OCI-LY3 (cell line): ENCODE measurements around the gene ERAL1.

Source experiments
- H2AFZ ChIP-seq: fragments of 200-600, 300-600 bp; shearing (Covaris generic); 2 replicates; pipeline ENCODE4 v1.6.0; 2014; ENCODE audit warnings: antibody characterized with exemption, low read depth, low read length
- H3K27ac ChIP-seq: fragments of 200-600, 300-600 bp; sonication (generic); 2 replicates; pipeline ENCODE4 v1.5.1; 2014; ENCODE audit warnings: mild to moderate bottlenecking, low read length, moderate library complexity, mixed read lengths
- H3K27me3 ChIP-seq: fragments of 200-600, 300-600 bp; sonication (generic); 2 replicates; pipeline ENCODE4 v1.6.1; 2014; ENCODE audit warnings: low read depth, low read length, mixed read lengths
- H3K36me3 ChIP-seq: fragments of 200-600, 300-600 bp; sonication (generic); replicated peaks from 2 replicates; pipeline ENCODE3; 2014; ENCODE audit warnings: low read depth, low read length, mixed read lengths
- H3K4me1 ChIP-seq: fragments of 300-600, 200-600 bp; sonication (generic); 2 replicates; pipeline ENCODE4 v1.6.1; 2014; ENCODE audit warnings: low read length, mixed read lengths
- H3K4me2 ChIP-seq: fragments of 200-600, 300-600 bp; sonication (generic); 2 replicates; pipeline ENCODE4 v1.6.1; 2014; ENCODE audit warnings: low read length, mixed read lengths
- H3K4me3 ChIP-seq: fragments of 300-600, 200-600 bp; sonication (generic); 2 replicates; pipeline ENCODE4 v1.5.1; 2014; ENCODE audit warnings: antibody characterized with exemption, mild to moderate bottlenecking, low read length, moderate library complexity
- H3K79me2 ChIP-seq: fragments of 300-600, 200-600 bp; shearing (Covaris generic); 2 replicates; pipeline ENCODE4 v1.6.1; 2014; ENCODE audit warnings: mild to moderate bottlenecking, low read length, mixed read lengths
- H3K9ac ChIP-seq: fragments of 300-600, 200-600 bp; shearing (Covaris generic); 2 replicates; pipeline ENCODE4 v1.6.0; 2014; ENCODE audit warnings: mild to moderate bottlenecking, low read length, moderate library complexity
- H3K9me3 ChIP-seq: fragments of 200-600, 300-600 bp; shearing (Covaris generic); 2 replicates; pipeline ENCODE4 v1.6.1; 2014; ENCODE audit warnings: low read length, mixed read lengths; ENCODE audit not compliant: insufficient read depth
- H4K20me1 ChIP-seq: fragments of 200-600, 300-600 bp; sonication (generic); 2 replicates; pipeline ENCODE4 v1.6.1; 2016; ENCODE audit warnings: low read length, mixed read lengths; ENCODE audit not compliant: insufficient read depth
- CTCF ChIP-seq: fragments of 200-600, 300-600 bp; sonication (generic); IDR thresholded peaks from 2 replicates; pipeline ENCODE4 v1.5.1; 2014; ENCODE audit warnings: antibody characterized with exemption, low read length, low read depth
- EZH2phosphoT487 ChIP-seq: fragments of 200-600 bp; shearing (Covaris generic); IDR thresholded peaks from 2 replicates; pipeline ENCODE4 v1.6.1; 2018; ENCODE audit warnings: antibody characterized with exemption, mixed run types, low read depth

ERAL1 gene

GRCh38 chr17:28906706-28907438 lies 52.1 kb downstream of the ERAL1 start:
- H2AFZ ChIP-seq, result no peak overlapping the region
- H3K27ac ChIP-seq, result no peak overlapping the region
- peaks cover 9% of the 10 kb centered on the region for H3K4me1 ChIP-seq
- H3K36me3 ChIP-seq, result peaks cover 60% of the 10 kb centered on the region
- H3K9ac ChIP-seq, result no peak overlapping the region
- H3K79me2 ChIP-seq, result peaks cover 8% of the 10 kb centered on the region
- no peaks in the 10 kb centered on the region for H3K27me3 ChIP-seq
- TF ChIP-seq EZH2phosphoT487, result no peak
- H3K4me2 ChIP-seq, result no peak overlapping the region
- no peak overlapping the region for H3K4me3 ChIP-seq
- no peaks in the 10 kb centered on the region for H3K9me3 ChIP-seq
- no peaks in the 10 kb centered on the region for H4K20me1 ChIP-seq

- no peak for TF ChIP-seq CTCF
- TF ChIP-seq EZH2phosphoT487, result no peak
- Histone ChIP-seq H4K20me1 (no peaks in the 10 kb centered on the region; the same call in 1 of the 2 replicates), H2AFZ (no peak overlapping the region), H3K9ac (no peak overlapping the region), H3K27ac (no peak overlapping the region), H3K4me1 (peaks cover 9% of the 10 kb centered on the region), H3K4me3 (no peak overlapping the region), H3K27me3 (no peaks in the 10 kb centered on the region), H3K79me2 (0 out of 2 replicates have a peak, but pooled peaks cover 2% of the 10 kb centered on the region), H3K4me2 (no peak overlapping the region), H3K36me3 (peaks cover 70% of the 10 kb centered on the region), H3K9me3 (no peaks in the 10 kb centered on the region)
These were observed 53.1 kb downstream of the ERAL1 start for GRCh38 chr17:28907709-28908475.

GRCh38 chr17:28908640-28909167 lies 53.9 kb downstream of the ERAL1 start:
- Histone ChIP-seq H3K4me2 (no peak overlapping the region), H3K9me3 (no peaks in the 10 kb centered on the region), H3K79me2 (0 out of 2 replicates have a peak, but pooled peaks cover 5% of the 10 kb centered on the region), H3K9ac (no peak overlapping the region), H3K36me3 (peaks cover 79% of the 10 kb centered on the region), H2AFZ (no peak overlapping the region), H3K27me3 (no peaks in the 10 kb centered on the region), H3K27ac (no peak overlapping the region), H4K20me1 (no peaks in the 10 kb centered on the region; the same call in 1 of the 2 replicates), H3K4me1 (peaks cover 5% of the 10 kb centered on the region; the same call in 1 of the 2 replicates), H3K4me3 (no peak overlapping the region)
- TF ChIP-seq CTCF (no peak), EZH2phosphoT487 (no peak)

DNA sequence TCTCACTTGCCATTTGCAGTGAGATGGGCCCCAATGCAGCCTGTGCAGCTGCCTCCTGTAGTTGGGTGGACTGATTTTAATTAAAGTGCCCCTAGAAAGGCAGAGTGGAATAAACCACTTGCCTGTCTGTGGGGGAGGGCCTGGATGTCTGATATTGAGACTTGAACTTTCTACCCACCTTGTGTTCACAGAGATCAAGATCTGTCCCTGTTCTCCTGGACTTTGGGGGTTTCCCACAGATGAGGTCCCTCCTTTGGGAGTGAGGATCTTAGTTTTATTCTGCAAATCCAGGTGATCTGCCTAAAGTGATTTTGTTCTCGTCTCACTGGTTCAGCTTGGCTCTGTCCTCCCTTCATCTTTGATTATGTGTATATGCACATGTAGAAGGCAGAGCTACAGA lies 55.7 kb downstream of the ERAL1 start:
- no peak for TF ChIP-seq CTCF
- no peak for TF ChIP-seq EZH2phosphoT487
- Histone ChIP-seq H3K4me2 (no peak overlapping the region), H3K9ac (no peak overlapping the region), H3K27me3 (no peaks in the 10 kb centered on the region), H3K4me3 (no peak overlapping the region), H3K27ac (no peak overlapping the region), H3K9me3 (no peaks in the 10 kb centered on the region), H3K79me2 (0 out of 2 replicates have a peak, but pooled peaks cover 6% of the 10 kb centered on the region), H3K4me1 (no peaks in the 10 kb centered on the region), H3K36me3 (peaks cover 90% of the 10 kb centered on the region), H2AFZ (no peak overlapping the region), H4K20me1 (peaks cover under 1% of the 10 kb centered on the region; the same call in 1 of the 2 replicates)
